H1 (cell line): ENCODE results near the gene CSGALNACT2. TPM values are rescaled to one million over a fixed set of nuclear protein-coding genes. Genes with fewer than 3 reads are reported as not detected.

ENCODE experiments used
- CTCF ChIA-PET: fragments of 300-600 bp; sonication (Branson Sonifier 250); formaldehyde crosslinking; loops from one replicate; lab custom pipeline; 2021; ENCODE audit not compliant: partially characterized antibody; lab: Charles Lee
- POLR2A ChIA-PET: fragments of 300-600 bp; sonication (Branson Sonifier 250); formaldehyde crosslinking; loops from one replicate; lab custom pipeline; 2021; ENCODE audit warnings: inconsistent platforms; ENCODE audit not compliant: partially characterized antibody; lab: Charles Lee
- DNase-seq, 2 experiments: peaks; one replicate each; pipeline versions ENCODE4 v3.0.0 to v3.0.0-alpha.2; 2010 to 2022; ENCODE audit warnings: low spot score in 2 of 2, low read depth in 1 of 2, mixed read lengths in 1 of 2
- FAIRE-seq: peaks from 2 replicates; lab custom pipeline; 2011; peaks lifted over from hg19 to GRCh38; lab: Jason Lieb, UNC
- H2AFZ ChIP-seq: 2 replicates; pipeline ENCODE4 v1.8.1; 2012; ENCODE audit warnings: low read length, inconsistent platforms
- H2AK5ac ChIP-seq: 2 replicates; pipeline ENCODE4 v1.6.1; 2013; ENCODE audit warnings: low read depth, low read length
- H2BK120ac ChIP-seq: replicated peaks from 2 replicates; pipeline ENCODE3; 2013; ENCODE audit warnings: low read depth, low read length, inconsistent platforms
- H2BK12ac ChIP-seq: 2 replicates; pipeline ENCODE4 v1.6.1; 2013; ENCODE audit warnings: low read depth, low read length
- H2BK15ac ChIP-seq: 2 replicates; pipeline ENCODE4 v1.6.1; 2013; ENCODE audit warnings: low read length
- H2BK20ac ChIP-seq: 2 replicates; pipeline ENCODE4 v1.6.1; 2013; ENCODE audit warnings: low read length
- H2BK5ac ChIP-seq: 2 replicates; pipeline ENCODE4 v1.6.1; 2013; ENCODE audit warnings: low read depth, low read length
- H3K14ac ChIP-seq: 2 replicates; pipeline ENCODE4 v1.6.1; 2013; ENCODE audit warnings: inconsistent platforms; ENCODE audit not compliant: insufficient read length
- H3K18ac ChIP-seq: 2 replicates; pipeline ENCODE4 v1.6.1; 2013; ENCODE audit warnings: low read length; ENCODE audit errors: extremely low read depth
- H3K23ac ChIP-seq: 2 replicates; pipeline ENCODE4 v1.6.1; 2013; ENCODE audit warnings: inconsistent platforms; ENCODE audit not compliant: insufficient read length
- H3K23me2 ChIP-seq: 2 replicates; pipeline ENCODE4 v1.6.1; 2013; ENCODE audit warnings: low read depth, low read length
- H3K27ac ChIP-seq: 2 replicates; pipeline ENCODE4 v1.6.1; 2011; ENCODE audit warnings: low read depth, low read length, inconsistent platforms
- H3K27me3 ChIP-seq, 4 experiments: replicated peaks in 1 of 4; 1 replicate in 1 of 4; 2 replicates in 3 of 4; pipeline versions ENCODE4 v1.6.1 to v1.8.1; 2011 to 2013; ENCODE audit warnings: low read length in 3 of 4, mild to moderate bottlenecking in 3 of 4, inconsistent platforms in 2 of 4, mixed read lengths in 2 of 4, moderate library complexity in 1 of 4; ENCODE audit not compliant: control insufficient read depth in 3 of 4, insufficient read depth in 3 of 4; ENCODE audit errors: extremely low read depth in 1 of 4
- H3K36me3 ChIP-seq, 4 experiments: 2 replicates each; pipeline versions ENCODE4 v1.6.1 to v1.8.1; 2011 to 2013; ENCODE audit warnings: mild to moderate bottlenecking in 4 of 4, low read length in 3 of 4, moderate library complexity in 2 of 4, control low read depth in 1 of 4, inconsistent platforms in 1 of 4; ENCODE audit not compliant: insufficient read depth in 4 of 4, control insufficient read depth in 2 of 4
- H3K4ac ChIP-seq: replicated peaks from 2 replicates; pipeline ENCODE3; 2013; ENCODE audit warnings: low read length, low read depth, mixed read lengths, inconsistent platforms; ENCODE audit not compliant: insufficient read length
- H3K4me1 ChIP-seq, 4 experiments: replicated peaks in 1 of 4; 1 replicate in 1 of 4; 2 replicates in 3 of 4; pipeline versions ENCODE4 v1.6.1 to v1.8.1; 2011 to 2013; ENCODE audit warnings: low read length in 3 of 4, inconsistent platforms in 2 of 4, mixed read lengths in 1 of 4; ENCODE audit not compliant: insufficient read depth in 4 of 4, control insufficient read depth in 3 of 4
- H3K4me2 ChIP-seq, 2 experiments: 2 replicates each; pipeline versions ENCODE4 v1.6.1 to v1.8.1; 2011 to 2013; ENCODE audit warnings: low read depth in 2 of 2, low read length in 2 of 2, control low read depth in 1 of 2, inconsistent platforms in 1 of 2, mild to moderate bottlenecking in 1 of 2; ENCODE audit not compliant: insufficient read depth in 1 of 2
- H3K4me3 ChIP-seq, 4 experiments: fragments of 200-600, 300-600 bp in 1 of 4; sonication (generic), shearing (Covaris generic), sonication (Bioruptor Twin) in 1 of 4; 2 replicates each; pipeline versions ENCODE4 v1.5.1 to v1.8.1; 2011 to 2016; ENCODE audit warnings: low read length in 4 of 4, low read depth in 3 of 4, control low read depth in 2 of 4, inconsistent platforms in 2 of 4, mild to moderate bottlenecking in 2 of 4, mixed read lengths in 1 of 4, moderate library complexity in 1 of 4; ENCODE audit not compliant: insufficient read depth in 2 of 4; ENCODE audit errors: extremely low read depth in 1 of 4
- H3K56ac ChIP-seq: replicated peaks from 2 replicates; pipeline ENCODE3; 2013; ENCODE audit warnings: low read depth, mild to moderate bottlenecking, mixed read lengths, low read length, inconsistent platforms; ENCODE audit not compliant: insufficient read length
- H3K79me1 ChIP-seq: 2 replicates; pipeline ENCODE4 v1.6.1; 2013; ENCODE audit warnings: low read depth, low read length, control low read depth
- H3K79me2 ChIP-seq, 2 experiments: 2 replicates each; pipeline versions ENCODE4 v1.6.1 to v1.8.1; 2012 to 2013; ENCODE audit warnings: low read length in 2 of 2, mild to moderate bottlenecking in 2 of 2, inconsistent platforms in 1 of 2; ENCODE audit not compliant: insufficient read depth in 2 of 2, control insufficient read depth in 1 of 2
- H3K9ac ChIP-seq, 4 experiments: replicated peaks in 1 of 4; 1 replicate in 1 of 4; 2 replicates in 3 of 4; pipeline versions ENCODE4 v1.6.1 to v1.8.1; 2011 to 2013; ENCODE audit warnings: low read depth in 3 of 4, low read length in 3 of 4, control low read depth in 2 of 4, mild to moderate bottlenecking in 2 of 4, moderate library complexity in 2 of 4, inconsistent platforms in 1 of 4; ENCODE audit errors: extremely low read depth in 1 of 4
- H3K9me3 ChIP-seq, 2 experiments: 2 replicates each; pipeline versions ENCODE4 v1.6.1 to v1.8.1; 2012 to 2013; ENCODE audit warnings: mild to moderate bottlenecking in 2 of 2, moderate library complexity in 2 of 2, control low read depth in 1 of 2, inconsistent platforms in 1 of 2, low read depth in 1 of 2, low read length in 1 of 2, mixed read lengths in 1 of 2; ENCODE audit not compliant: insufficient read depth in 2 of 2
- H4K20me1 ChIP-seq, 2 experiments: replicated peaks in 1 of 2; 2 replicates each; pipeline versions ENCODE3 to v1.8.1; 2011 to 2013; ENCODE audit warnings: inconsistent platforms in 2 of 2, low read length in 2 of 2, mild to moderate bottlenecking in 1 of 2; ENCODE audit not compliant: insufficient read depth in 2 of 2, control insufficient read depth in 1 of 2
- H4K5ac ChIP-seq: 2 replicates; pipeline ENCODE4 v1.6.1; 2013; ENCODE audit warnings: low read length, low read depth, mixed read lengths, inconsistent platforms; ENCODE audit not compliant: insufficient read length
- H4K8ac ChIP-seq: 2 replicates; pipeline ENCODE4 v1.8.0; 2013; ENCODE audit warnings: mild to moderate bottlenecking, moderate library complexity, low read length, inconsistent platforms; ENCODE audit not compliant: insufficient read depth; ENCODE audit errors: extremely low read depth
- H4K91ac ChIP-seq: replicated peaks from 2 replicates; pipeline ENCODE3; 2013; ENCODE audit warnings: low read length, mixed read lengths, inconsistent platforms; ENCODE audit not compliant: insufficient read length
- CEBPB ChIP-seq: IDR thresholded peaks from 2 replicates; pipeline ENCODE4 v1.6.1; 2012; ENCODE audit warnings: low read depth, low read length
- CHD2 ChIP-seq: IDR thresholded peaks from 2 replicates; pipeline ENCODE4 v1.6.1; 2012; ENCODE audit warnings: low read length, improper control_type of control experiment
- FOSL1 ChIP-seq: IDR thresholded peaks from 2 replicates; pipeline ENCODE4 v1.6.1; 2011; ENCODE audit warnings: mild to moderate bottlenecking, low read depth, low read length, moderate library complexity; ENCODE audit not compliant: insufficient read depth
- GTF2F1 ChIP-seq: IDR thresholded peaks from 2 replicates; pipeline ENCODE4 v1.6.1; 2012; ENCODE audit warnings: low read depth, low read length, improper control_type of control experiment, borderline replicate concordance
- MAX ChIP-seq: IDR thresholded peaks from 2 replicates; pipeline ENCODE4 v1.6.1; 2012; ENCODE audit warnings: inconsistent platforms
- POU5F1 ChIP-seq: IDR thresholded peaks from 2 replicates; pipeline ENCODE4 v1.6.1; 2011; ENCODE audit warnings: low read depth, mild to moderate bottlenecking, low read length, moderate library complexity
- SIRT6 ChIP-seq: IDR thresholded peaks from one replicate; pipeline ENCODE4 v1.7.1; 2012; ENCODE audit warnings: low read length, inconsistent platforms
- SRF ChIP-seq: IDR thresholded peaks from 2 replicates; pipeline ENCODE4 v1.6.1; 2011; ENCODE audit warnings: mild to moderate bottlenecking, low read depth, low read length, moderate library complexity
- WGBS, 2 experiments: shearing (Covaris generic) in 1 of 2; methylation state at CpG; one replicate each; pipeline versions ENCODE4 v1.1.6 to v1.1.7; 2013 to 2015; ENCODE audit warnings: low lambda C conversion rate in 2 of 2, mixed read lengths in 2 of 2, inconsistent platforms in 1 of 2, low coverage in 1 of 2, missing lambda C conversion rate in 1 of 2; ENCODE audit not compliant: insufficient replicate concordance in 2 of 2, insufficient coverage in 1 of 2, insufficient read length in 1 of 2; ENCODE audit errors: extremely low coverage in 1 of 2, missing lambda C conversion rate in 1 of 2; 5-methylcytosine and 5-hydroxymethylcytosine counted together
- polyA plus RNA-seq, 7 experiments: library from polyadenylated mRNA; depleted of rRNA in 3 of 7; stranded (reverse) in 5 of 7; unstranded in 2 of 7; fragments of >200 nt in 5 of 7; fragments of 200-250 nt in 2 of 7; gene quantifications; 1 replicate in 5 of 7; 2 replicates in 1 of 7; 4 replicates in 1 of 7; pipeline versions ENCODE4 v1.2.1 to v1.2.3, GENCODE V29; 2011 to 2013; ENCODE audit warnings: missing spikeins in 2 of 7, mixed read lengths in 2 of 7
- total RNA-seq: library from RNA; stranded (reverse); fragmentation: NEBNext Ultra II Directional; extraction: Animal tissue kit (Norgen Biotek cat#: 25700); gene quantifications from 2 replicates; pipeline ENCODE4 v1.2.1, GENCODE V29; 2021
- TF ChIP-seq, protein P1 (sequence below): IDR thresholded peaks from 2 replicates; pipeline ENCODE4 v1.6.1; 2012; ENCODE audit warnings: inconsistent platforms

CSGALNACT2 gene
- total and polyA plus RNA-seq, 2 of the 8 experiments (the other 6 are each of a cell fraction or from before 2014, with no cell fraction given) = 2.6 to 5.3 TPM

DNA sequence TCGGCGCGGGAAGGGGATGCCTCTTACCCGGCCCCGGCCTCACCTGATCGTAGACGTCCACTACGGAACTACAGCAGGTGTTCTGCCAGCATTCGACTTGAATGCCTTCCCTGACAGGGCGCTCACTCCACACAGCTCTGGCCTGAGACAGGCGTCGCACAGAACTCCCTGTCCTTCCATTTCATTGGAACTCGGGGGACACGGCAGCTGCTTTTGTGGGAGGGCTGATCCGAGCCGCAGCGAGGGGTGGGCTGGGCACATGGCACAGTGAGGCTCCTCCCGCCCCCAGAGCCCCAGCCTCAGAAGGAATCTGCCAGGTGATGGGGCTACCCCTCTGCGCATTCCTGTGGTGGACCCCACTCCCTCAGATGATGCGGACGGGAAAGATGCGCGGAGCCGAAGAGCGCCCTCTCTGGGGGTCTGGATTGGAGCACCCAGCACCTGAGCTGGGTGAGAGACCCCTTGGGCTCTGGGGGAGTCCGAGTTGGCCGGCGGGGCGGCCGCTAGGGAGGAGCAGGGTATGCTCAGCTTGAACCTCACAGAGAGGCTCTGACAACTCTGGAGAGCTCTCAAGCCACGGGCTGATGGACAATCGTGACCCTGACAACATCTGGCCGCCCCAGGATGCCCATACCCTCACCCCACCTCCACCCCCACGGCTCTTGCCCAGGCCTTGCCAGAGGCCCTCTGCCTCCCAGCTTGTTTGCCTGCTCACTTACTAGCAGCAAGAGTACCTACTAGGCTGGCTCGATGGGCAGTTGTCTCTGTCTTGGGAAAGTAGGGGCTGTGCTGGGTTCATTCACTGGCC, 92.1 kb downstream of the CSGALNACT2 start:
- peaks cover 0 to 14% (median 7%) of the 10 kb centered on the region in 4 experiments; a peak in 5 of 7 replicates for H3K4me1 ChIP-seq
- H3K14ac ChIP-seq = no peak overlapping the region
- CTCF ChIA-PET = interaction anchor here (0.6 to 6.9 kb wide), 27 partner anchors 9 to 228 kb away, joined by 3 to 60 read pairs (median 3); partner anchors contain the start of gene RASGEF1A
- FAIRE-seq = no peak
- peak in 1 of 2 experiments; percentile 64 for DNase-seq
- peak overlapping the region; percentile 57 to 76 (median 59) for H3K4me3 ChIP-seq
- no peak overlapping the region; the same call in none of the 2 replicates for H4K8ac ChIP-seq
- no peak overlapping the region for H3K9ac ChIP-seq
- 36% methylated on average over 27 of the region's 35 CpGs; no CpG with 5 or more reads in 1 of the 2 experiments for WGBS, 2 experiments
- H3K23ac ChIP-seq = no peak overlapping the region
- no peak overlapping the region for H3K56ac ChIP-seq
- H4K91ac ChIP-seq = no peak overlapping the region
- no peak overlapping the region for H2BK12ac ChIP-seq
- H3K36me3 ChIP-seq = peaks cover 0 to 3% (median 0%) of the 10 kb centered on the region in 4 experiments; a peak in 1 of 8 replicates
- H4K5ac ChIP-seq = no peak overlapping the region
- H4K20me1 ChIP-seq = peaks cover 0 to 11% of the 10 kb centered on the region in 2 experiments
- peaks cover 19% of the 10 kb centered on the region for H3K23me2 ChIP-seq
- H3K79me1 ChIP-seq = no peaks in the 10 kb centered on the region; the same call in 1 of the 2 replicates
- no peak overlapping the region for H2AFZ ChIP-seq
- H3K4ac ChIP-seq = no peak overlapping the region
- peak overlapping the region; percentile 74 to 90 for H3K4me2 ChIP-seq
- H2BK5ac ChIP-seq = no peak overlapping the region
- no peak overlapping the region for H2AK5ac ChIP-seq
- H2BK20ac ChIP-seq = no peak overlapping the region
- H3K18ac ChIP-seq = no peak overlapping the region
- H2BK120ac ChIP-seq = no peak overlapping the region
- no peaks in the 10 kb centered on the region for H3K79me2 ChIP-seq
- no peak overlapping the region for H3K27ac ChIP-seq
- POLR2A ChIA-PET = interaction anchor here (1.0 to 1.7 kb wide), 5 partner anchors 9 to 179 kb away, joined by 3 to 6 read pairs (median 4); partner anchors contain the start of gene HNRNPF
- no peaks in the 10 kb centered on the region for H3K9me3 ChIP-seq
- H3K27me3 ChIP-seq = peaks cover 19 to 40% (median 39%) of the 10 kb centered on the region in 4 experiments
- no peak overlapping the region for H2BK15ac ChIP-seq
- TF ChIP-seq MAX (0 out of 2 replicates have a peak, but pooled peaks have one; percentile 17), FOSL1 (no peak), SRF (no peak), SIRT6 (no peak), CEBPB (no peak), POU5F1 (no peak), CHD2 (no peak), GTF2F1 (no peak)
- TF ChIP-seq, protein P1, sequence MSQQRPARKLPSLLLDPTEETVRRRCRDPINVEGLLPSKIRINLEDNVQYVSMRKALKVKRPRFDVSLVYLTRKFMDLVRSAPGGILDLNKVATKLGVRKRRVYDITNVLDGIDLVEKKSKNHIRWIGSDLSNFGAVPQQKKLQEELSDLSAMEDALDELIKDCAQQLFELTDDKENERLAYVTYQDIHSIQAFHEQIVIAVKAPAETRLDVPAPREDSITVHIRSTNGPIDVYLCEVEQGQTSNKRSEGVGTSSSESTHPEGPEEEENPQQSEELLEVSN = peak; percentile 22; the same call in 1 of the 2 replicates
